Panc1 (cell line): Measurements from ENCODE around the gene MRPS11.

ENCODE experiments used
- CTCF ChIP-seq: fragments of 450-650 bp; IDR thresholded peaks from 2 replicates; pipeline ENCODE4 v1.5.1; 2017; ENCODE audit warnings: mild to moderate bottlenecking
- REST ChIP-seq, 2 experiments: IDR thresholded peaks; 2 replicates each; pipeline ENCODE4 v1.6.1; 2011 to 2012; ENCODE audit warnings: low read depth in 2 of 2, control low read depth in 1 of 2, low read length in 1 of 2, mild to moderate bottlenecking in 1 of 2, moderate library complexity in 1 of 2; ENCODE audit not compliant: insufficient read depth in 1 of 2

- TF ChIP-seq CTCF: no peak
- no peak for TF ChIP-seq REST (IDR thresholded peaks at IDR 0.05; ENCODE audit: insufficient read depth in 1 of 2, low read depth in 2 of 2, low read length in 1 of 2)
Measured at GRCh38 chr15:88441076-88441730, 26.3 kb upstream of the MRPS11 start.
